IMR-90 (cell line): ENCODE measurements around the gene CCNL2. TPM values are rescaled to one million over a fixed set of nuclear protein-coding genes. Genes with fewer than 3 reads are reported as not detected.

Experiments
- ATAC-seq: fragments of 200-7000 bp; cut with Tn5 transposase; 2 replicates; pipeline ENCODE4 v1.9.1; 2020; ENCODE audit warnings: low read depth, mild to moderate bottlenecking, moderate library complexity
- BruUV-seq: library from RNA; stranded (reverse); fragments of 400-500 nt; replicated peaks from 2 replicates; lab custom pipeline; 2021; lab: Mats Ljungman, UMichigan
- CTCF ChIA-PET: fragments of 300-600 bp; formaldehyde crosslinking; extraction: SDS; loops from one replicate; lab custom pipeline; 2021; ENCODE audit warnings: antibody characterized with exemption; lab: Yijun Ruan, JAX
- POLR2A ChIA-PET: fragments of 300-600 bp; sonication (Branson Sonifier 250); formaldehyde crosslinking; loops from one replicate; lab custom pipeline; 2022; ENCODE audit warnings: antibody characterized with exemption; ENCODE audit not compliant: unreplicated experiment; lab: Charles Lee
- DNase-seq: peaks from one replicate; pipeline ENCODE4 v3.0.0; 2013
- H2AFZ ChIP-seq: replicated peaks from 2 replicates; pipeline ENCODE3; 2013; ENCODE audit warnings: low read length, mild to moderate bottlenecking; ENCODE audit not compliant: poor library complexity
- H2AK5ac ChIP-seq: 2 replicates; pipeline ENCODE4 v1.6.1; 2013; ENCODE audit warnings: low read depth, low read length, inconsistent platforms
- H2AK9ac ChIP-seq: replicated peaks from 2 replicates; pipeline ENCODE3; 2013; ENCODE audit warnings: mild to moderate bottlenecking, low read depth, low read length, moderate library complexity; ENCODE audit not compliant: poor library complexity
- H2BK120ac ChIP-seq: 2 replicates; pipeline ENCODE4 v1.6.1; 2013; ENCODE audit warnings: low read depth, low read length, inconsistent platforms
- H2BK15ac ChIP-seq: 3 replicates; pipeline ENCODE4 v1.6.1; 2013; ENCODE audit warnings: low read depth, low read length, inconsistent platforms
- H2BK20ac ChIP-seq: 2 replicates; pipeline ENCODE4 v1.6.1; 2013; ENCODE audit warnings: low read depth, mild to moderate bottlenecking, inconsistent platforms, low read length, moderate library complexity
- H2BK5ac ChIP-seq: 2 replicates; pipeline ENCODE4 v1.6.1; 2013; ENCODE audit warnings: mild to moderate bottlenecking, low read depth, low read length, inconsistent platforms; ENCODE audit not compliant: poor library complexity, severe bottlenecking
- H3K14ac ChIP-seq: replicated peaks from 2 replicates; pipeline ENCODE4 v1.6.1; 2013; ENCODE audit warnings: low read depth, low read length, inconsistent platforms
- H3K18ac ChIP-seq: 2 replicates; pipeline ENCODE4 v1.6.1; 2013; ENCODE audit warnings: low read depth, low read length, control low read depth
- H3K23ac ChIP-seq: 2 replicates; pipeline ENCODE4 v1.6.1; 2013; ENCODE audit warnings: low read depth, low read length, inconsistent platforms
- H3K27ac ChIP-seq: 2 replicates; pipeline ENCODE4 v1.5.1; 2013; ENCODE audit warnings: mild to moderate bottlenecking, control low read depth, low read length; ENCODE audit not compliant: insufficient read depth
- H3K27me3 ChIP-seq: 2 replicates; pipeline ENCODE4 v1.6.1; 2013; ENCODE audit warnings: low read length; ENCODE audit not compliant: control insufficient read depth, insufficient read depth
- H3K36me3 ChIP-seq: 2 replicates; pipeline ENCODE4 v1.6.1; 2013; ENCODE audit warnings: low read length, mixed read lengths; ENCODE audit not compliant: control insufficient read depth, insufficient read depth
- H3K4ac ChIP-seq: 2 replicates; pipeline ENCODE4 v1.6.1; 2013; ENCODE audit warnings: low read depth, low read length, inconsistent platforms
- H3K4me1 ChIP-seq: 2 replicates; pipeline ENCODE4 v1.6.1; 2013; ENCODE audit warnings: low read length, mixed read lengths; ENCODE audit not compliant: control insufficient read depth, insufficient read depth
- H3K4me2 ChIP-seq: 2 replicates; pipeline ENCODE4 v1.6.1; 2013; ENCODE audit warnings: low read depth, mild to moderate bottlenecking, control low read depth, low read length, moderate library complexity
- H3K4me3 ChIP-seq: 2 replicates; pipeline ENCODE4 v1.5.1; 2013; ENCODE audit warnings: low read depth, mild to moderate bottlenecking, control low read depth, low read length, moderate library complexity; ENCODE audit not compliant: insufficient read depth
- H3K56ac ChIP-seq: 2 replicates; pipeline ENCODE4 v1.6.1; 2013; ENCODE audit warnings: low read length, inconsistent platforms; ENCODE audit not compliant: insufficient read depth; ENCODE audit errors: extremely low read depth
- H3K79me1 ChIP-seq, 2 experiments: 2 replicates each; pipeline ENCODE4 v1.6.1; 2013; ENCODE audit warnings: low read length in 2 of 2, inconsistent platforms in 1 of 2, low read depth in 1 of 2
- H3K9ac ChIP-seq: 2 replicates; pipeline ENCODE4 v1.6.1; 2013; ENCODE audit warnings: low read depth, low read length, control low read depth
- H3K9me1 ChIP-seq: 2 replicates; pipeline ENCODE4 v1.6.1; 2013; ENCODE audit warnings: low read length, inconsistent platforms; ENCODE audit not compliant: insufficient read depth
- H3K9me3 ChIP-seq: 2 replicates; pipeline ENCODE4 v1.6.1; 2013; ENCODE audit warnings: low read length; ENCODE audit not compliant: control insufficient read depth, insufficient read depth
- H4K20me1 ChIP-seq: 2 replicates; pipeline ENCODE4 v1.6.1; 2013; ENCODE audit warnings: low read length, inconsistent platforms; ENCODE audit not compliant: insufficient read depth
- H4K5ac ChIP-seq: 2 replicates; pipeline ENCODE4 v1.6.1; 2013; ENCODE audit warnings: mild to moderate bottlenecking, low read depth, low read length, control low read depth
- H4K8ac ChIP-seq, 2 experiments: 2 replicates each; pipeline ENCODE4 v1.6.1; 2013; ENCODE audit warnings: low read depth in 2 of 2, low read length in 2 of 2, control low read depth in 1 of 2, inconsistent platforms in 1 of 2
- H4K91ac ChIP-seq: 2 replicates; pipeline ENCODE4 v1.6.1; 2013; ENCODE audit warnings: low read depth, low read length, inconsistent platforms; ENCODE audit not compliant: insufficient read depth
- BHLHE40 ChIP-seq: fragments of 150-350 bp; IDR thresholded peaks from 2 replicates; pipeline ENCODE4 v1.6.1; 2016; ENCODE audit warnings: mild to moderate bottlenecking, low read depth, low read length
- CEBPB ChIP-seq: IDR thresholded peaks from 2 replicates; pipeline ENCODE4 v1.6.1; 2012; ENCODE audit warnings: low read depth, low read length, improper control_type of control experiment
- CHD1 ChIP-seq: IDR thresholded peaks from 2 replicates; pipeline ENCODE4 v1.6.1; 2012; ENCODE audit warnings: low read depth, low read length, improper control_type of control experiment
- CTCF ChIP-seq: conservative IDR thresholded peaks from 2 replicates; pipeline ENCODE4 v1.5.1; 2012; ENCODE audit warnings: mild to moderate bottlenecking, low read depth, low read length, improper control_type of control experiment
- ELK1 ChIP-seq: fragments of 150-350 bp; IDR thresholded peaks from 2 replicates; pipeline ENCODE4 v1.6.1; 2016; ENCODE audit warnings: low read depth, mild to moderate bottlenecking, low read length, moderate library complexity, borderline replicate concordance
- NFE2L2 ChIP-seq: fragments of 150-350 bp; IDR thresholded peaks from 2 replicates; pipeline ENCODE4 v1.6.1; 2016; ENCODE audit warnings: low read depth, mild to moderate bottlenecking, low read length
- POLR2A ChIP-seq: IDR thresholded peaks from 2 replicates; pipeline ENCODE4 v1.6.1; 2012; ENCODE audit warnings: mild to moderate bottlenecking, low read depth, low read length
- RCOR1 ChIP-seq: IDR thresholded peaks from 2 replicates; pipeline ENCODE4 v1.6.1; 2012; ENCODE audit warnings: mild to moderate bottlenecking, low read length, improper control_type of control experiment; ENCODE audit not compliant: insufficient replicate concordance
- RFX5 ChIP-seq: IDR thresholded peaks from 2 replicates; pipeline ENCODE4 v1.8.0; 2012; ENCODE audit warnings: low read depth, mild to moderate bottlenecking, low read length, moderate library complexity
- SMC3 ChIP-seq: fragments of 150-350 bp; IDR thresholded peaks from 2 replicates; pipeline ENCODE4 v1.6.1; 2016; ENCODE audit warnings: low read depth, mild to moderate bottlenecking, antibody characterized with exemption, low read length, moderate library complexity
- USF2 ChIP-seq: fragments of 150-350 bp; IDR thresholded peaks from 2 replicates; pipeline ENCODE4 v1.6.1; 2017; ENCODE audit warnings: mild to moderate bottlenecking, antibody characterized with exemption, low read length, low read depth
- WGBS, 2 experiments: methylation state at CpG; one replicate each; pipeline versions ENCODE4 v1.1.5 to v1.1.7; 2013; ENCODE audit warnings: missing lambda C conversion rate in 2 of 2; ENCODE audit not compliant: insufficient read length in 1 of 2; ENCODE audit errors: extremely low coverage in 2 of 2; 5-methylcytosine and 5-hydroxymethylcytosine counted together
- dilution Hi-C: fragments of 300-500 bp; cut with HindIII; formaldehyde crosslinking; loops from one replicate; pipeline ENCODE4 v1.14.3; 2018; ENCODE audit warnings: low sequenced_read_pairs; ENCODE audit not compliant: unreplicated experiment
- in situ Hi-C: fragments of 300-500 bp; cut with MboI; formaldehyde crosslinking; loops from 3 replicates; pipeline ENCODE4 v1.14.3; 2019; ENCODE audit warnings: low sequenced_read_pairs, inconsistent platforms, mixed read lengths
- intact Hi-C: fragments of 100-400 bp; cut with micrococcal nuclease; formaldehyde crosslinking; loops from 2 replicates; pipeline ENCODE4 v1.10.0; 2022
- polyA plus RNA-seq, 3 experiments: library from polyadenylated mRNA; depleted of rRNA; stranded (reverse); fragments of >200 nt; gene quantifications; 2 replicates each; pipeline ENCODE4 v1.2.3, GENCODE V29; 2012; ENCODE audit warnings: low replicate concordance in 1 of 3
- total RNA-seq: library from RNA; depleted of rRNA; stranded (reverse); fragments of >200 nt; gene quantifications from 2 replicates; pipeline ENCODE4 v1.2.3, GENCODE V29; 2012

Gene CCNL2
- total and polyA plus RNA-seq, 2 of the 4 experiments (the other 2 are of a cell fraction) = 53.9 to 239 TPM

GRCh38 chr1:1421147-1421906 is 22.2 kb upstream of the CCNL2 start, which contains the start of gene ANKRD65:
TSS of gene ANKRD65 (minus strand) at chr1:1421276. CDS start at chr1:1421005, 271 bp downstream.
- no peak within 1 kb of the TSS for H3K23ac ChIP-seq
- intact Hi-C loops (no loop called here), in situ Hi-C loops (no loop called here), dilution Hi-C loops (no loop called here)
- no peak within 1 kb of the TSS for H3K18ac ChIP-seq
- H3K14ac ChIP-seq = no peak within 1 kb of the TSS
- no peak within 1 kb of the TSS for H2AK5ac ChIP-seq
- H4K5ac ChIP-seq = no peak within 1 kb of the TSS
- no peak within 1 kb of the TSS for H2BK5ac ChIP-seq
- H2AK9ac ChIP-seq = no peak within 1 kb of the TSS
- no peak within 1 kb of the TSS for H2BK20ac ChIP-seq
- CTCF ChIA-PET = no interaction called here
- H3K9me3 ChIP-seq = no peaks in the 10 kb centered on the region
- peak within 1 kb of the TSS; percentile 86 for H2AFZ ChIP-seq
- H3K4ac ChIP-seq = no peak within 1 kb of the TSS
- no peaks in the 10 kb centered on the region for H3K79me1 ChIP-seq
- no peaks in the 10 kb centered on the region for H3K36me3 ChIP-seq
- H4K8ac ChIP-seq = 0 out of 4 replicates have a peak within 1 kb of the TSS, but pooled peaks of 1 of the 2 experiments have one; percentile 41
- no TSS peak for BruUV-seq
- H3K4me1 ChIP-seq = peaks cover 3% of the 10 kb centered on the region; the same call in 1 of the 2 replicates
- no peaks in the 10 kb centered on the region for H4K20me1 ChIP-seq
- TF ChIP-seq RFX5 = no peak
- no peak for TF ChIP-seq RCOR1
- TF ChIP-seq BHLHE40 = no peak
- no peak for TF ChIP-seq CTCF
- TF ChIP-seq POLR2A = no peak
- no peak for TF ChIP-seq CHD1
- TF ChIP-seq SMC3 = no peak
- no peak for TF ChIP-seq NFE2L2
- no peak for TF ChIP-seq USF2
- no peak for TF ChIP-seq CEBPB
- no peak for TF ChIP-seq ELK1
- H4K91ac ChIP-seq = no peak within 1 kb of the TSS
- no peak within 1 kb of the TSS for H3K4me3 ChIP-seq
- POLR2A ChIA-PET = no interaction called here
- ATAC-seq = no peak
- no peak for DNase-seq
- H2BK120ac ChIP-seq = no peak within 1 kb of the TSS
- H3K27ac ChIP-seq = no peak within 1 kb of the TSS
- no peak within 1 kb of the TSS for H3K4me2 ChIP-seq
- H3K27me3 ChIP-seq = no peaks in the 10 kb centered on the region
- 100% methylated on average over 1 of the region's 18 CpGs; no CpG with 5 or more reads in 1 of the 2 experiments for WGBS, 2 experiments
- no peak within 1 kb of the TSS for H2BK15ac ChIP-seq
- no peak within 1 kb of the TSS for H3K9ac ChIP-seq
- H3K56ac ChIP-seq = no peak within 1 kb of the TSS
- no peaks in the 10 kb centered on the region for H3K9me1 ChIP-seq
